Measurements from ENCODE around the gene ZIC1. TPM values are rescaled to one million over a fixed set of nuclear protein-coding genes. Genes with fewer than 3 reads are reported as not detected.

Gene ZIC1
- total RNA-seq, 1 experiment from 2014 or later: 0.36 TPM

GRCh38 chr3:147387885-147388699 is 21.1 kb upstream of the ZIC1 start:
- H3K9me3 ChIP-seq (ENCODE audit: control insufficient read depth, insufficient read depth, low read depth, low read length): no peaks in the 10 kb centered on the region
- no peak for ATAC-seq
- no peak overlapping the region for H3K27ac ChIP-seq (ENCODE audit: low read length)
- CTCF ChIA-PET: no interaction called here
- no peak for DNase-seq (ENCODE audit: low read depth, low spot score)
- intact Hi-C loops (cut with micrococcal nuclease; ENCODE audit: unreplicated experiment) (no loop called here), in situ Hi-C loops (cut with HindIII; ENCODE audit: low pct_unique_long_range_greater_than_20kb, low sequenced_read_pairs) (no loop called here)
- H3K4me3 ChIP-seq (ENCODE audit: low read depth in 2 of 2, low read length in 2 of 2): no peak overlapping the region
- TF ChIP-seq REST (IDR thresholded peaks at IDR 0.05; ENCODE audit: insufficient read depth in 1 of 2, low read depth in 2 of 2, low read length in 1 of 2): no peak
- no peak for TF ChIP-seq SIN3A (IDR thresholded peaks at IDR 0.05; ENCODE audit: borderline replicate concordance, insufficient read depth, low read depth, low read length)
- no peak for TF ChIP-seq POLR2AphosphoS5 (IDR thresholded peaks at IDR 0.05; ENCODE audit: low read depth, low read length)
- TF ChIP-seq CTCF (IDR thresholded peaks at IDR 0.05): no peak
- TF ChIP-seq TCF7L2 (IDR thresholded peaks at IDR 0.05; ENCODE audit: low read depth, low read length): no peak
- POLR2A ChIA-PET: no interaction called here
- H3K27me3 ChIP-seq (ENCODE audit: control insufficient read depth, insufficient read depth, low read length): no peaks in the 10 kb centered on the region
- no TSS peak for BruUV-seq (replicated peaks)
- H3K4me1 ChIP-seq (ENCODE audit: control insufficient read depth, insufficient read depth, low read length): no peaks in the 10 kb centered on the region
- H3K36me3 ChIP-seq (ENCODE audit: control insufficient read depth, insufficient read depth, low read length): no peaks in the 10 kb centered on the region

- no peaks in the 10 kb centered on the region for H3K27me3 ChIP-seq (ENCODE audit: control insufficient read depth, insufficient read depth, low read length)
- no peak overlapping the region for H3K4me3 ChIP-seq (ENCODE audit: low read depth in 2 of 2, low read length in 2 of 2)
- no peak overlapping the region for H3K27ac ChIP-seq (ENCODE audit: low read length)
- in situ Hi-C loops (cut with HindIII; ENCODE audit: low pct_unique_long_range_greater_than_20kb, low sequenced_read_pairs): no loop called here
- H3K36me3 ChIP-seq (ENCODE audit: control insufficient read depth, insufficient read depth, low read length): no peaks in the 10 kb centered on the region
- ChIA-PET CTCF (no interaction called here), POLR2A (no interaction called here)
- H3K4me1 ChIP-seq (ENCODE audit: control insufficient read depth, insufficient read depth, low read length): no peaks in the 10 kb centered on the region
- ATAC-seq (no peak), DNase-seq (ENCODE audit: low read depth, low spot score) (no peak)
- no TSS peak for BruUV-seq (replicated peaks)
- H3K9me3 ChIP-seq (ENCODE audit: control insufficient read depth, insufficient read depth, low read depth, low read length): no peaks in the 10 kb centered on the region
- intact Hi-C loops (cut with micrococcal nuclease; ENCODE audit: unreplicated experiment): no loop called here
- no peak for TF ChIP-seq SIN3A (IDR thresholded peaks at IDR 0.05; ENCODE audit: borderline replicate concordance, insufficient read depth, low read depth, low read length)
These were observed 20.2 kb upstream of the ZIC1 start for GRCh38 chr3:147388700-147389580.
